HL-60 (cell line): ENCODE results near the gene LRRC72.

Experiments used
- POLR2AphosphoS5 ChIP-seq: IDR thresholded peaks from 2 replicates; pipeline ENCODE4 v1.6.1; 2012; ENCODE audit warnings: low read depth
- TF ChIP-seq, protein P1 (sequence below): IDR thresholded peaks from one replicate; pipeline ENCODE4 v1.5.1; 2011; ENCODE audit warnings: low read length, control low read depth, inconsistent platforms; ENCODE audit not compliant: insufficient read depth

GRCh38 chr7:16512097-16512496 lies 14.5 kb upstream of the LRRC72 start:
- TF ChIP-seq POLR2AphosphoS5: no peak
- TF ChIP-seq, protein P1, sequence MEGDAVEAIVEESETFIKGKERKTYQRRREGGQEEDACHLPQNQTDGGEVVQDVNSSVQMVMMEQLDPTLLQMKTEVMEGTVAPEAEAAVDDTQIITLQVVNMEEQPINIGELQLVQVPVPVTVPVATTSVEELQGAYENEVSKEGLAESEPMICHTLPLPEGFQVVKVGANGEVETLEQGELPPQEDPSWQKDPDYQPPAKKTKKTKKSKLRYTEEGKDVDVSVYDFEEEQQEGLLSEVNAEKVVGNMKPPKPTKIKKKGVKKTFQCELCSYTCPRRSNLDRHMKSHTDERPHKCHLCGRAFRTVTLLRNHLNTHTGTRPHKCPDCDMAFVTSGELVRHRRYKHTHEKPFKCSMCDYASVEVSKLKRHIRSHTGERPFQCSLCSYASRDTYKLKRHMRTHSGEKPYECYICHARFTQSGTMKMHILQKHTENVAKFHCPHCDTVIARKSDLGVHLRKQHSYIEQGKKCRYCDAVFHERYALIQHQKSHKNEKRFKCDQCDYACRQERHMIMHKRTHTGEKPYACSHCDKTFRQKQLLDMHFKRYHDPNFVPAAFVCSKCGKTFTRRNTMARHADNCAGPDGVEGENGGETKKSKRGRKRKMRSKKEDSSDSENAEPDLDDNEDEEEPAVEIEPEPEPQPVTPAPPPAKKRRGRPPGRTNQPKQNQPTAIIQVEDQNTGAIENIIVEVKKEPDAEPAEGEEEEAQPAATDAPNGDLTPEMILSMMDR: no peak
